ENCODE data around the gene WIZ.

DNA sequence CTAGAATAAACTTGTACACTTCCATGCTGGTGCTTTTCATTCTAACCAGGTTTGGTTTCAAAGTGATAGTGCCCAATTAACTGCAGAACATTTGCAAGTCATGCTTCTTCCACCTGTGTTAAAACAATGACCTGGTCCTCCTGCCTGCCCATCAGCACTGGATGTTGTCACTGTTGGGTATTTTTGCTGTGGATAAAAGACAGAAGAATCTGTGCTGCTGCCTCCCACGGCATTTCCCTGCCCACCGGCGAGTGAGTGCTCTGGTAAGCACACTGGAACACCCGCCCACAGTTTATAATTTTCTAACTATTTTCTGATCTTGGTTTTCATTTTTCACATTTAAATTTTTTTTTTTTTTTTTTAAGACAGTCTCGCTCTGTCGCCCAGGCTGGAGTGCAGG lies 67.9 kb downstream of the WIZ start:
- TF ChIP-seq, protein P1, sequence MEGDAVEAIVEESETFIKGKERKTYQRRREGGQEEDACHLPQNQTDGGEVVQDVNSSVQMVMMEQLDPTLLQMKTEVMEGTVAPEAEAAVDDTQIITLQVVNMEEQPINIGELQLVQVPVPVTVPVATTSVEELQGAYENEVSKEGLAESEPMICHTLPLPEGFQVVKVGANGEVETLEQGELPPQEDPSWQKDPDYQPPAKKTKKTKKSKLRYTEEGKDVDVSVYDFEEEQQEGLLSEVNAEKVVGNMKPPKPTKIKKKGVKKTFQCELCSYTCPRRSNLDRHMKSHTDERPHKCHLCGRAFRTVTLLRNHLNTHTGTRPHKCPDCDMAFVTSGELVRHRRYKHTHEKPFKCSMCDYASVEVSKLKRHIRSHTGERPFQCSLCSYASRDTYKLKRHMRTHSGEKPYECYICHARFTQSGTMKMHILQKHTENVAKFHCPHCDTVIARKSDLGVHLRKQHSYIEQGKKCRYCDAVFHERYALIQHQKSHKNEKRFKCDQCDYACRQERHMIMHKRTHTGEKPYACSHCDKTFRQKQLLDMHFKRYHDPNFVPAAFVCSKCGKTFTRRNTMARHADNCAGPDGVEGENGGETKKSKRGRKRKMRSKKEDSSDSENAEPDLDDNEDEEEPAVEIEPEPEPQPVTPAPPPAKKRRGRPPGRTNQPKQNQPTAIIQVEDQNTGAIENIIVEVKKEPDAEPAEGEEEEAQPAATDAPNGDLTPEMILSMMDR (IDR thresholded peaks at IDR 0.05): no peak
- TF ChIP-seq POLR2A (IDR thresholded peaks at IDR 0.05): no peak
